ENCODE data around the gene STX1A. TPM values are rescaled to one million over a fixed set of nuclear protein-coding genes. Genes with fewer than 3 reads are reported as not detected.

The STX1A gene
- total RNA-seq (1 to 10 TPM; 1.1 to 3.6 (median 1.6) TPM), polyA plus RNA-seq (1 to 10 TPM; 1.8 to 2.4 TPM)
- long read RNA-seq, donor 1, partial matches to known transcripts: 0 of 1 reads
- long read RNA-seq, donor 1, other reads (novel, unspliced or antisense): 1 of 1 reads
- long read RNA-seq, donor 2, partial matches to known transcripts: 0 of 2 reads
- long read RNA-seq, donor 2, other reads (novel, unspliced or antisense): 2 of 2 reads
- long read RNA-seq, donor 3, partial matches to known transcripts: 0 of 1 reads
- long read RNA-seq, donor 3, other reads (novel, unspliced or antisense): 1 of 1 reads

DNA sequence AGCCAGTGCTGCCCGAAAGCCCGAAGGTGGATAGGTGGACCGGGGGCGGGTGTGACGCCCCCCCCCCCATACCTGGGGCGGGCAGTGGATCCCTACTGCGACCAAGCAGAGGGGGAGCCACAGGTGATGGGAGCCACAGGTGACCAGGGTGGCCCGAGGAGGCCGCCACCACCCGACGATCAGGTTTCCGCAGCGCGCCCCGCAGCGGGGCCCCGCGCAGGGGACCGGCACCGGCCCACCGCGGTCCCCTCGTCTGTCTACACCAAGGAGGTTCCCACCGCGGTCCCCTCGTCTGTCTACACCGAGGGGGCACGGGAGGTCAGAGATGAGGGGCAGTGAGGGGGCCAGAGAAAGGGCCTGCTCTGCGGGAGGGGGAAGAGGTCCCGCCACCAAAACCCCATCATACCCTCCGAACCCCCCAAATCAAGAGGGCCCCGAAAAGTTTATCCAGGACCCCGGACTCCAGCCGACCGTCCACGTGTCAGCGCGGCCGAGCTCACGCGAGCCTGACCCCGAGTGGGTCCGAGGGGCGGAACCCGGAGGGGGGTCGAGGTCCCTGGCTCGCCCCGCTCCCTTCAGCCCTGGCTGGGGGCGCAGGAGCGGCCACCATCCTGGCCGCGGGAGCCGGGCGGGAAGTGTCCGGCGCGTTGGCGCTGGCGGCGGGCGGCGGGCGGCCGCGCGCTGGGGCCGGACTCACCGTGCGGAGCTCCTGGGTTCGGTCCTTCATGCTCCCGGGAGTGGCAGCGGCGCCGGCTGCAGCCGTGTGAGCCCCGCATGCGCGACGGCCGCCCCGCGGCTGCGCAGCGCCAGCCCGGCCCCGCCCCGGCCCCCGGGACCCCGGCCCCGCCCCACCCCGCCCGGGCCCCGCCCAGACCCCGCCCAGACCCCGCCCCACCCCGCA, at the start of gene STX1A:
STX1A (minus strand) TSS at position 765 of the 901 bp plus-strand sequence; CDS start at position 727, 38 bp downstream.
- ATAC-seq: peak; percentile 16 to 87 (median 72)
- DNase-seq: peak; percentile 58 to 88 (median 73)
- peaks cover 0 to 32% (median 3%) of the 10 kb centered on the region in 9 donors for H3K27me3 ChIP-seq
- intact Hi-C loops (cut with DNase I): loop anchor here in 3 of 10 donors (5.0 kb wide), 2 partner anchors 37 to 52 kb away; partner anchors contain the start of genes BUD23 (in 2 of the 3), DNAJC30 (in 2 of the 3) and VPS37D (in 2 of the 3)
- peaks cover 0 to 36% (median 14%) of the 10 kb centered on the region in 12 donors for H3K4me1 ChIP-seq
- H3K36me3 ChIP-seq: no peaks in the 10 kb centered on the region
- 1 to 4% (median 2%) methylated on average over 28 to 96 of the region's 96 CpGs for WGBS, 4 donors
- no peaks in the 10 kb centered on the region for H3K9me3 ChIP-seq
- TF ChIP-seq POLR2A (IDR thresholded peaks at IDR 0.05): peak in 1 of 2 donors; percentile 55
- TF ChIP-seq, protein P1, sequence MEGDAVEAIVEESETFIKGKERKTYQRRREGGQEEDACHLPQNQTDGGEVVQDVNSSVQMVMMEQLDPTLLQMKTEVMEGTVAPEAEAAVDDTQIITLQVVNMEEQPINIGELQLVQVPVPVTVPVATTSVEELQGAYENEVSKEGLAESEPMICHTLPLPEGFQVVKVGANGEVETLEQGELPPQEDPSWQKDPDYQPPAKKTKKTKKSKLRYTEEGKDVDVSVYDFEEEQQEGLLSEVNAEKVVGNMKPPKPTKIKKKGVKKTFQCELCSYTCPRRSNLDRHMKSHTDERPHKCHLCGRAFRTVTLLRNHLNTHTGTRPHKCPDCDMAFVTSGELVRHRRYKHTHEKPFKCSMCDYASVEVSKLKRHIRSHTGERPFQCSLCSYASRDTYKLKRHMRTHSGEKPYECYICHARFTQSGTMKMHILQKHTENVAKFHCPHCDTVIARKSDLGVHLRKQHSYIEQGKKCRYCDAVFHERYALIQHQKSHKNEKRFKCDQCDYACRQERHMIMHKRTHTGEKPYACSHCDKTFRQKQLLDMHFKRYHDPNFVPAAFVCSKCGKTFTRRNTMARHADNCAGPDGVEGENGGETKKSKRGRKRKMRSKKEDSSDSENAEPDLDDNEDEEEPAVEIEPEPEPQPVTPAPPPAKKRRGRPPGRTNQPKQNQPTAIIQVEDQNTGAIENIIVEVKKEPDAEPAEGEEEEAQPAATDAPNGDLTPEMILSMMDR (IDR thresholded peaks at IDR 0.05): no peak
- peak within 1 kb of the TSS; percentile 58 to 96 (median 78) for H3K4me3 ChIP-seq
- H3K27ac ChIP-seq: peak within 1 kb of the TSS in 5 of 12 donors; percentile 15 to 71 (median 48)

GRCh38 chr7:73768641-73769480, 49.4 kb upstream of the STX1A start:
- no peak for DNase-seq
- intact Hi-C loops (cut with DNase I): no loop called here
- ATAC-seq: no peak
- peak overlapping the region in 1 of 12 donors; percentile 16 for H3K4me3 ChIP-seq
- TF ChIP-seq, protein P1 (IDR thresholded peaks at IDR 0.05): no peak
- TF ChIP-seq POLR2A (IDR thresholded peaks at IDR 0.05): no peak
- no peak overlapping the region for H3K27ac ChIP-seq
- 22 to 52% (median 28%) methylated on average over 29 to 53 of the region's 53 CpGs for WGBS, 4 donors
- H3K9me3 ChIP-seq: no peaks in the 10 kb centered on the region
- H3K4me1 ChIP-seq: peaks cover 0 to 21% (median 1%) of the 10 kb centered on the region in 12 donors
- no peaks in the 10 kb centered on the region for H3K36me3 ChIP-seq
- H3K27me3 ChIP-seq: peaks cover 22 to 63% (median 44%) of the 10 kb centered on the region in 9 donors

- Histone ChIP-seq H3K27ac (no peak overlapping the region), H3K4me3 (no peak overlapping the region), H3K4me1 (peaks cover 0 to 21% (median 1%) of the 10 kb centered on the region in 12 donors), H3K27me3 (peaks cover 22 to 49% (median 34%) of the 10 kb centered on the region in 9 donors), H3K36me3 (no peaks in the 10 kb centered on the region), H3K9me3 (no peaks in the 10 kb centered on the region)
- no peak for TF ChIP-seq POLR2A (IDR thresholded peaks at IDR 0.05)
- TF ChIP-seq, protein P1 (IDR thresholded peaks at IDR 0.05): no peak
- ATAC-seq (no peak), DNase-seq (no peak)
- WGBS, 4 donors: 79 to 86% (median 84%) methylated on average over 17 of the region's 17 CpGs
- intact Hi-C loops (cut with DNase I): no loop called here
Observed at GRCh38 chr7:73766556-73767229, 47.2 kb upstream of the STX1A start.

All from heart left ventricle (tissue), 16 donors.